Measurements from ENCODE around the gene TENM3.

TENM3 gene

GRCh38 chr4:182420189-182420588 lies 177.0 kb downstream of the TENM3 start:
- TF ChIP-seq, protein P1, sequence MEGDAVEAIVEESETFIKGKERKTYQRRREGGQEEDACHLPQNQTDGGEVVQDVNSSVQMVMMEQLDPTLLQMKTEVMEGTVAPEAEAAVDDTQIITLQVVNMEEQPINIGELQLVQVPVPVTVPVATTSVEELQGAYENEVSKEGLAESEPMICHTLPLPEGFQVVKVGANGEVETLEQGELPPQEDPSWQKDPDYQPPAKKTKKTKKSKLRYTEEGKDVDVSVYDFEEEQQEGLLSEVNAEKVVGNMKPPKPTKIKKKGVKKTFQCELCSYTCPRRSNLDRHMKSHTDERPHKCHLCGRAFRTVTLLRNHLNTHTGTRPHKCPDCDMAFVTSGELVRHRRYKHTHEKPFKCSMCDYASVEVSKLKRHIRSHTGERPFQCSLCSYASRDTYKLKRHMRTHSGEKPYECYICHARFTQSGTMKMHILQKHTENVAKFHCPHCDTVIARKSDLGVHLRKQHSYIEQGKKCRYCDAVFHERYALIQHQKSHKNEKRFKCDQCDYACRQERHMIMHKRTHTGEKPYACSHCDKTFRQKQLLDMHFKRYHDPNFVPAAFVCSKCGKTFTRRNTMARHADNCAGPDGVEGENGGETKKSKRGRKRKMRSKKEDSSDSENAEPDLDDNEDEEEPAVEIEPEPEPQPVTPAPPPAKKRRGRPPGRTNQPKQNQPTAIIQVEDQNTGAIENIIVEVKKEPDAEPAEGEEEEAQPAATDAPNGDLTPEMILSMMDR (IDR thresholded peaks at IDR 0.05; ENCODE audit: low read depth, low read length), result no peak
- no peak overlapping the region for H3K4me3 ChIP-seq (ENCODE audit: low read depth, low read length)

DNA sequence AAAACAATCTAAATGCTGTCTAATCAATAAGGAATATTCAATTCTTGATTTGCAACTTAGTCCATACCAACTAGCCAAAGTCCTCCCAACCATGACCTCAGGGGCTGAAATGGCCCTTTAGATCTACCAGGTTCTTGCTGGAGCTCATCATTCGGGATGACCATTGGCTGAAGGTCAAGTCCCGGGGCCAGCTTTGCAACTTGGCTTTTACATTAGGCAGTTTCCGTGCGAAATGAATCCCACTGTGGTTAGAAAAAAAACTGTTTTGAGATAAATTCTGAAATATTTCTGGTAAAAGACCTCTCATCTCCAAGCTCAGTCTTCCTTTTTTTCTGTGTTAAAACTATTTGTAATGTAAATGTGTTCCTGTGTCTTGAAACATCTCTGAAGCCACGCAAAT lies 178.6 kb downstream of the TENM3 start:
- H3K4me3 ChIP-seq (ENCODE audit: low read depth, low read length), result no peak overlapping the region
- TF ChIP-seq, protein P1 (IDR thresholded peaks at IDR 0.05; ENCODE audit: low read depth, low read length), result no peak

DNA sequence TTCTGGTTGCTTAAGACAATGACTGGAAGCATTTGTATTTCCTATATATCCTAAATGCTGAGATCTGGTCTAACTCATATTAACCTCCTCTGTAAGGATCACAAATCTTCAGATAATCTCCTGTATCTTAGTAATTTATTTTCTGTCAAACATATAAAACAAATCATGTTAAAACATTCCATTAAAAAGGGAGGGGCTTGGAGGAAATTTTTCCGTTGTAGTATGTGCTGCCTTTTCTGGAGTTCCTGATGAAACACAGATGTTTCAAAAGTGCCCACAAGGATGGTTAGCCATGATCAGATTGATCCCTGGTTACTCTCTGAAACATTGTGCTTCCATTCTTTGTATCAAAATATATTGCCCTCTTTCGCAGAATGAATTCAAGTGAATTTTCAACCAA lies 182.1 kb downstream of the TENM3 start:
- H3K4me3 ChIP-seq (ENCODE audit: low read depth, low read length), result no peak overlapping the region
- TF ChIP-seq, protein P1 (IDR thresholded peaks at IDR 0.05; ENCODE audit: low read depth, low read length), result no peak

DNA sequence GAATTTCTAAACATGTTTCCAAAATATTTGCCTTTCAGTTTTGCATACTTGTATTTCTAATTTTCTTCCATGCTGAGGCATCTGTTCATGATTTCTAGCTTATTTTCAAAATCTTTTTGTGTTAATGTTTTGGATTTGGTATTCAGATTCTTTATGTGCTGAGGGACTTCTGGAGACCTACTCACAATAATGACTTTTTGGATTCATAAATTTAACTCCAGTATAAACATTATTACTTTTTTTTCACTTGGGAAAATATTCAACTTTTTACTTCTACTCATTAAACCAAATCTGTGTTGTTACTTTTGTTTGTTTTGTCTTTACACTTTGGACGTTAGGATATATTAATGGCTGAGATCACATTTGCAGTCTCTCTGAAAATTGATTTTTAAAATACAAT lies 183.7 kb downstream of the TENM3 start:
- TF ChIP-seq, protein P1 (IDR thresholded peaks at IDR 0.05; ENCODE audit: low read depth, low read length), result no peak
- H3K4me3 ChIP-seq (ENCODE audit: low read depth, low read length), result no peak overlapping the region

DNA sequence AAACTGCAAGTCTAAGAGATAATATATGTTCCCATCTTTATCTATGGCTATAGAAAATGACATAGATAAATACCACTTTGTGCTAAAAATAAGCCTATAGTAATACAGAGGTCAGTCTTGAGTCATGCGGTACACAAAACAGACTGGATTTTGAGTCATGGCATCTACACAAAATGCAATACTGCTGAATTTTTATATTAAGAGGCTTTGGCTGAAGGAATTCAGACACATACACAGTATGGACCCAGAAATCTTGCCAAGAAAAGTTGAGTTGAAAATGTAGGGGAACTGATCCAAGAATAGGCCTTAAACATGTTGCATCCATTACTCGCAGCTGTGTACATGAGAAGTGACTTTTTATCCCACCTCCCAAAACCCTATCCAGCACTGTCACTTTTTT lies 184.4 kb downstream of the TENM3 start:
- TF ChIP-seq, protein P1 (IDR thresholded peaks at IDR 0.05; ENCODE audit: low read depth, low read length), result no peak
- no peak overlapping the region for H3K4me3 ChIP-seq (ENCODE audit: low read depth, low read length)

- no peak overlapping the region for H3K4me3 ChIP-seq (ENCODE audit: low read depth, low read length)
- TF ChIP-seq, protein P1 (IDR thresholded peaks at IDR 0.05; ENCODE audit: low read depth, low read length), result no peak
Observed at GRCh38 chr4:182429896-182430295, 186.7 kb downstream of the TENM3 start.

DNA sequence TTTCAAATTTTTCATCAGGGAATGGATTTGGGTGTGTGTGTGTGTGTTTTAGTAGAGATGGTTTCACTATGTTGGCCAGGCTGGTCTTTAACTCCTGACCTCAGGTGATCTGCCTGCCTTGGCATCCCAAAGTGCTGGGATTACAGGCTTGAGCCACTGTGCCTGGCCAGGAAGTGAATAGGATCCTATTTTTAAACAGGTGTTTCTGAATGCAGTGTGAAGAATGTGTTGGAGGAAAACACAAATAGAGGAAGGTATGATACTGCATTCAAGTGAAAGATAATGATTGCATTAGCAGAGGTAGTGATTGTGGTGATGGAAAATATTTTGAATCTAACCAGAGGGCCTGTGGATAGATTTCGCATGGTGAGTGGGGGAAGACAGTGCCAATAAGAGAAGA lies 189.6 kb downstream of the TENM3 start:
- TF ChIP-seq, protein P1 (IDR thresholded peaks at IDR 0.05; ENCODE audit: low read depth, low read length), result no peak

More for the DNA sequence above, 189.6 kb downstream of the TENM3 start:
- H3K4me3 ChIP-seq (ENCODE audit: low read depth, low read length), result no peak overlapping the region
